Neuronal stem cell (in vitro differentiated cells): ENCODE results near the gene RPS6KA2.

Experiments used
- DNase-seq: peaks from one replicate; pipeline ENCODE4 v3.0.0-alpha.2; 2013; ENCODE audit warnings: low spot score
- H2AFZ ChIP-seq: one replicate; pipeline ENCODE4 v1.6.1; 2013; ENCODE audit warnings: mild to moderate bottlenecking, low read length, inconsistent platforms
- H2AK5ac ChIP-seq: 2 replicates; pipeline ENCODE4 v1.6.1; 2013; ENCODE audit warnings: low read depth, mild to moderate bottlenecking, inconsistent platforms, low read length, moderate library complexity, mixed read lengths
- H2BK120ac ChIP-seq: 2 replicates; pipeline ENCODE4 v1.6.1; 2013; ENCODE audit warnings: low read depth, mild to moderate bottlenecking, inconsistent platforms, low read length, moderate library complexity, mixed read lengths
- H2BK12ac ChIP-seq: one replicate; pipeline ENCODE4 v1.6.1; 2013; ENCODE audit warnings: low read length, inconsistent platforms
- H2BK15ac ChIP-seq: 2 replicates; pipeline ENCODE4 v1.6.1; 2013; ENCODE audit warnings: mild to moderate bottlenecking, low read length, inconsistent platforms, mixed read lengths
- H2BK5ac ChIP-seq: one replicate; pipeline ENCODE4 v1.6.1; 2013; ENCODE audit warnings: inconsistent platforms, mild to moderate bottlenecking, low read length, moderate library complexity
- H3K14ac ChIP-seq: one replicate; pipeline ENCODE4 v1.6.1; 2013; ENCODE audit warnings: low read length, inconsistent platforms
- H3K18ac ChIP-seq: 2 replicates; pipeline ENCODE4 v1.6.1; 2013; ENCODE audit warnings: low read length, inconsistent platforms
- H3K23ac ChIP-seq: 2 replicates; pipeline ENCODE4 v1.6.1; 2013; ENCODE audit warnings: low read depth, mild to moderate bottlenecking, mixed read lengths, low read length, inconsistent platforms; ENCODE audit not compliant: poor library complexity
- H3K27ac ChIP-seq: replicated peaks from 3 replicates; pipeline ENCODE4 v1.5.1; 2013; ENCODE audit warnings: low read length, inconsistent platforms
- H3K27me3 ChIP-seq, 3 experiments: 2 replicates each; pipeline ENCODE4 v1.6.1; 2013; ENCODE audit warnings: low read length in 3 of 3, mild to moderate bottlenecking in 2 of 3, inconsistent platforms in 1 of 3, low read depth in 1 of 3, mixed read lengths in 1 of 3, moderate library complexity in 1 of 3; ENCODE audit not compliant: control insufficient read depth in 3 of 3, insufficient read depth in 3 of 3
- H3K36me3 ChIP-seq, 2 donors: replicated peaks in 1 of 2; 2 replicates each; pipeline ENCODE4 v1.6.1; 2013; ENCODE audit warnings: low read length in 2 of 2; ENCODE audit not compliant: control insufficient read depth in 2 of 2, insufficient read depth in 2 of 2
- H3K4ac ChIP-seq: 2 replicates; pipeline ENCODE4 v1.6.1; 2013; ENCODE audit warnings: inconsistent platforms, mild to moderate bottlenecking, low read length, moderate library complexity
- H3K4me1 ChIP-seq, 2 donors: 1 replicate in 1 of 2; 2 replicates in 1 of 2; pipeline ENCODE4 v1.6.1; 2013; ENCODE audit warnings: low read length in 2 of 2, low read depth in 1 of 2; ENCODE audit not compliant: control insufficient read depth in 2 of 2, insufficient read depth in 1 of 2
- H3K4me2 ChIP-seq: one replicate; pipeline ENCODE4 v1.6.1; 2013; ENCODE audit warnings: mild to moderate bottlenecking, low read length, inconsistent platforms; ENCODE audit not compliant: insufficient read depth, poor library complexity, severe bottlenecking
- H3K4me3 ChIP-seq, 2 donors: 2 replicates each; pipeline ENCODE4 v1.5.1; 2013; ENCODE audit warnings: low read length in 2 of 2, mild to moderate bottlenecking in 2 of 2, inconsistent platforms in 1 of 2, moderate library complexity in 1 of 2
- H3K79me1 ChIP-seq: one replicate; pipeline ENCODE4 v1.6.1; 2013; ENCODE audit warnings: low read depth, mild to moderate bottlenecking, inconsistent platforms, low read length, moderate library complexity
- H3K9ac ChIP-seq: one replicate; pipeline ENCODE4 v1.6.1; 2013; ENCODE audit warnings: mild to moderate bottlenecking, low read depth, low read length, inconsistent platforms; ENCODE audit not compliant: poor library complexity
- H3K9me3 ChIP-seq, 2 donors: replicated peaks in 1 of 2; 2 replicates each; pipeline versions ENCODE3 to v1.6.1; 2013; ENCODE audit warnings: low read length in 2 of 2, mild to moderate bottlenecking in 2 of 2, inconsistent platforms in 1 of 2, low read depth in 1 of 2, mixed read lengths in 1 of 2, moderate library complexity in 1 of 2; ENCODE audit not compliant: control insufficient read depth in 2 of 2, insufficient read depth in 1 of 2
- H4K8ac ChIP-seq: one replicate; pipeline ENCODE4 v1.6.1; 2013; ENCODE audit warnings: low read depth, mild to moderate bottlenecking, inconsistent platforms, low read length, moderate library complexity
- H4K91ac ChIP-seq: one replicate; pipeline ENCODE4 v1.6.1; 2013; ENCODE audit warnings: low read length, low read depth, mild to moderate bottlenecking, inconsistent platforms; ENCODE audit not compliant: poor library complexity
- WGBS, 2 donors: extraction: QIAGEN DNeasy Blood & Tissue Kit; methylation state at CpG; one replicate each; pipeline ENCODE4 v1.1.7; 2013; ENCODE audit warnings: missing lambda C conversion rate in 2 of 2, mixed read lengths in 1 of 2; ENCODE audit not compliant: insufficient read length in 2 of 2, insufficient replicate concordance in 1 of 2; ENCODE audit errors: extremely low coverage in 2 of 2; 5-methylcytosine and 5-hydroxymethylcytosine counted together

RPS6KA2 gene

DNA sequence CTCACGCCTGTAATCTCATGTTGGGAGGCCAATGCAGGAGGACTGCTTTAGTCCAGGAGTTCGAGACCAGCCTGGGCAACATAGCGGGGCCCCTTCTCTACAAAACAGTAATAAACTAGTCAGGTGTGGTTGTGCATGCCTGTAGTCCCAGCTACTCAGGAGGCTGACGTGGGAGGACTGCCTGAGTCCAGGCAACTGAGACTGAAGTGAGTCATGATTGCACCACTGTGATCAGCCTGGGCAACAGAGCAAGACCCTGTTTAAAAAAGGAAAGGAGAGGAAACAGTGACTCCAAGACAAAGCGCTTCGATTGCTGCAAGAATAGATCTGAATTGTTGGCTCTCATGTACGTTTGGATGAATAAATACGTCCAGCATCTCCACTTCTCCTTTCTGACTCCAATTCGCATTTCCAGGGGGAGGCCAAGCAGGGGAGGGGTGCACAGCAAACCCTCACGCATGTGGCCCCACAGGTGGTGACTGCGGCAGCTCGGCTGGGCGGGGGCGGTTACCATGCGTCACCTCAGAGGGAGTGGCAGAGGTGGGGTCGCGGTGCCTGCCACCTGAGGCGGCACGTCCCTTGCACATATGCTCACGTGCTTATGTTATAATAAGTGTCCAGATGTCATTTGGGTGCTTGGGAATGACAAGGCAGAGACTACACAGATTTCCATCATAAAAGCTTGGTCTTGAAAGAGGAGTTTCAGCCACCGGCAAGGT, 149.2 kb downstream of the RPS6KA2 start:
- Histone ChIP-seq H3K14ac (no peak overlapping the region), H3K9ac (no peak overlapping the region), H3K36me3 (peaks cover 3 to 26% of the 10 kb centered on the region in 2 donors), H2BK12ac (no peak overlapping the region), H2AFZ (no peak overlapping the region), H3K79me1 (no peaks in the 10 kb centered on the region), H3K4ac (no peak overlapping the region), H2BK120ac (no peak overlapping the region), H4K8ac (no peak overlapping the region), H3K27me3 (no peaks in the 10 kb centered on the region), H4K91ac (no peak overlapping the region), H2BK5ac (no peak overlapping the region), H3K27ac (no peak overlapping the region), H3K4me2 (no peak overlapping the region), H3K23ac (no peak overlapping the region), H2AK5ac (no peak overlapping the region), H2BK15ac (no peak overlapping the region), H3K4me1 (no peaks in the 10 kb centered on the region), H3K9me3 (no peaks in the 10 kb centered on the region), H3K4me3 (no peak overlapping the region), H3K18ac (no peak overlapping the region)
- no peak for DNase-seq
- no CpG with 5 or more reads among the region's 21 CpGs for WGBS, 2 donors

DNA sequence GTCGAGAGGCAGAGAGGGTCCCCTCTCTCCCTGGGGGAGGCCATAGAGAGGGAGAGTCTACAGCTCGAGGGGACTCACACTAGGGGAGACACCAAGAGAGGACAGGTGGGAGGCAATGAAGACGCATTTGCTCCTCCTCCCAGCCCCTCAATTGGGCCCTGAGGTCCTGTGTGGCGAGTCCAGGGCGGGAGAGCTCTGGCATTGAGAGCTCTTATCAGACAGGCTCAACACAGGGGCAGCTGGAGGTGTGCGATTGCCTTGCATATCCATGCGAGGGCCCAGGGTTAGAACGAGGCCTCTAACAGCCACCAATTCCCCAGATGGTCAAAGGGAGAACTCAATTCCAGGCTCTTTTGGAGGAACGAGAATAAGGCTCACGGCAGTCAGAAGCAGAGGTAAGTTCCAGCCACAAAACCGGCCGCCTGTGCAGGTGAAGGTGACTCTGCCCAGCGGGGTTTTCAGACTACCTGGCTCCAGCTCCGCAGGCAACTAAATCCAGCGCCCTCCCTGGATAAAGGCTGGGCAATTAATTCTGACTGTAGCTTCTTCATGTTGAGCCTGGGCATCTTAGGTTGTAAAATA, 150.3 kb downstream of the RPS6KA2 start:
- Histone ChIP-seq H3K9me3 (no peaks in the 10 kb centered on the region), H3K9ac (no peak overlapping the region), H3K23ac (no peak overlapping the region), H3K79me1 (no peaks in the 10 kb centered on the region), H3K4me2 (no peak overlapping the region), H4K8ac (no peak overlapping the region), H3K27ac (no peak overlapping the region), H3K4ac (no peak overlapping the region), H3K4me1 (no peaks in the 10 kb centered on the region), H2BK12ac (no peak overlapping the region), H4K91ac (no peak overlapping the region), H2AFZ (no peak overlapping the region), H3K4me3 (no peak overlapping the region), H2BK5ac (no peak overlapping the region), H2BK120ac (no peak overlapping the region), H3K18ac (no peak overlapping the region), H3K36me3 (peaks cover 3 to 26% of the 10 kb centered on the region in 2 donors), H3K14ac (no peak overlapping the region), H3K27me3 (no peaks in the 10 kb centered on the region), H2BK15ac (no peak overlapping the region), H2AK5ac (no peak overlapping the region)
- no peak for DNase-seq
- no CpG with 5 or more reads among the region's 15 CpGs for WGBS, 2 donors

DNA sequence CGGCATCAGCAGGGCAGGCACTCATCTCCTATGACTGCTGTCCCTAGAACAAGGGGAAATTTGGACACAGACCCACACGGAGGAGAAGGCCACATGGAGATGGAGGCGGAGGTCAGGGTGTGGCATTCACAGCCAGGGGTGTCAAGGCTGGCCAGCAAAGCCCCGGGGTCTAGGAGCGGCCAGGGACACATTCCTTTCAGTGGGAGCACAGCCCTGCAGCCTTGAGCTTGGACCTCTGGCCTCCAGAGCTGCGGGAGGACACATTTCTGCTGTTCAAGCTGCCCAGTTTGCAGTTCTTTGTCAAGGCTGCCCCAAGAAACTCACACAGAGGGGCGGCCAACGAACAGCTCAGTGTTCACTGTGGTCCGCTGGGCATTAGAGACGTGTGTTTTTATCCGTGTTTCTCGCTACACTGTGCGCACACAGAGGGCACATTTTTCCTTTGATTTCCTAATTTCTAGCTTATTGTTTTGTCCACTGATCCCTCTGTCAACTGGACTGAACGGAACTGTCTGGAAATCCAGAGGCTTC, 150.9 kb downstream of the RPS6KA2 start:
- Histone ChIP-seq H3K4me1 (no peaks in the 10 kb centered on the region), H3K4me3 (no peak overlapping the region)
- DNase-seq = no peak

DNA sequence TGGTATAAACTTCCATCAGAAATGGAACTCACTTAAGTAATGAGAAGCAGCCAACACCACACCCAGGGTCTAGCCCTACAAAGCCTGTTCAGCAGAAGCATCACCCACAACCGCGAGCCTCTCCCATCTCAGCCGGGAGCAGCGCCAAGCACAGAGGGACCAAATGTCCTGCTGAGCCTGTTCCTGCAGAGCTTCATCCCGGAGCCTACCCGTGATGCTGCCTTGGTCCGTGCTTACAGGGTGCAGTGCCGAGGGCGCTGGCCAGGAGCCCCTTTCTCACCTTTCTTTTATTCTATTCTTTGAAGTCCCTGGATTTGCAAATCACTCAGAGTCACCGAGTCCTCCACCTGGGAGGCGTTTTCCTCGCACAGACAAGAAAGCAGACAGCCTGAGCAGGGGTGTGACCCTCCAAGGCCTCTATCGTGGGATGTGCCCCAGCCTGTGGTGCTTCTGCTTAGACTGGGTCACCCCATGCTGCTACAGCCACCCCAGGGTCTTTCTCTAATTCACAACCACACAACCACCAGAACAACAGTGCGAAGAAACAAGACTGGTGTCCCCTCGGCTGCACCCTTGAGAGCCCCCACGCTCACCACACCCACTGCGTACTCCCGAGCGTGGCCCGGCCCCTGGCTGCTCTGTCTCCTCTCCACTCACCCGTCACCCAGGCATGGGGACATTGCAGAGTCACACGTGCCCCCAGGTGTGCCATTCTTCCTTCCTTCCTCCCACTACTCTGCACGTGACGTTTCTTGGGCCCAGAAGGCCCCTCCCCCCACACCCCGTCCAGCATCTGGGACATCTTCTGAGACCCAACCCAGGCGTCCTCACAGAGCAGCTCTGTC, 152.1 kb downstream of the RPS6KA2 start:
- no CpG with 5 or more reads among the region's 26 CpGs for WGBS, 2 donors
- Histone ChIP-seq H3K4ac (no peak overlapping the region), H3K9ac (no peak overlapping the region), H3K79me1 (no peaks in the 10 kb centered on the region), H3K18ac (no peak overlapping the region), H3K27ac (no peak overlapping the region), H3K14ac (peak overlapping the region; percentile 26), H4K91ac (no peak overlapping the region), H3K4me2 (no peak overlapping the region), H3K9me3 (no peaks in the 10 kb centered on the region), H3K27me3 (no peaks in the 10 kb centered on the region), H2BK15ac (no peak overlapping the region), H3K4me3 (no peak overlapping the region), H2AFZ (no peak overlapping the region), H2BK5ac (no peak overlapping the region), H2AK5ac (no peak overlapping the region), H2BK12ac (no peak overlapping the region), H3K36me3 (peaks cover 3 to 32% of the 10 kb centered on the region in 2 donors), H2BK120ac (no peak overlapping the region), H3K4me1 (no peaks in the 10 kb centered on the region), H4K8ac (no peak overlapping the region), H3K23ac (peak overlapping the region; percentile 17)
- DNase-seq = no peak

More for the DNA sequence above, 150.9 kb downstream of the RPS6KA2 start:
- peaks cover 3 to 27% of the 10 kb centered on the region in 2 donors for H3K36me3 ChIP-seq
- H3K27me3 ChIP-seq = no peaks in the 10 kb centered on the region
- H2BK5ac ChIP-seq = no peak overlapping the region
- no peak overlapping the region for H2BK12ac ChIP-seq
- no peak overlapping the region for H2AFZ ChIP-seq
- H3K79me1 ChIP-seq = no peaks in the 10 kb centered on the region
- H3K9me3 ChIP-seq = no peaks in the 10 kb centered on the region
- H3K18ac ChIP-seq = no peak overlapping the region
- no peak overlapping the region for H2BK120ac ChIP-seq
- no peak overlapping the region for H4K91ac ChIP-seq
- H3K4me2 ChIP-seq = no peak overlapping the region
- no peak overlapping the region for H3K27ac ChIP-seq
- no peak overlapping the region for H4K8ac ChIP-seq
- H2AK5ac ChIP-seq = no peak overlapping the region
- no peak overlapping the region for H3K14ac ChIP-seq
- no peak overlapping the region for H3K23ac ChIP-seq
- H2BK15ac ChIP-seq = no peak overlapping the region
- H3K9ac ChIP-seq = no peak overlapping the region
- H3K4ac ChIP-seq = no peak overlapping the region
- no CpG with 5 or more reads among the region's 14 CpGs for WGBS, 2 donors
